GM18873 (cell line): Measurements from ENCODE around the gene GGCX.
"Not testable (repeated sequence)": the region's sequence is repeated elsewhere in the genome, so short reads cannot be mapped to it uniquely, and the experiment has no call there.

Experiments
- ATAC-seq: cut with Tn5 transposase; IDR thresholded peaks from one replicate; pipeline ENCODE4 v1.9.1; 2021; ENCODE audit warnings: mild to moderate bottlenecking, moderate library complexity, moderate number of reproducible peaks; ENCODE audit not compliant: unreplicated experiment, low FRiP score

The GGCX gene

DNA sequence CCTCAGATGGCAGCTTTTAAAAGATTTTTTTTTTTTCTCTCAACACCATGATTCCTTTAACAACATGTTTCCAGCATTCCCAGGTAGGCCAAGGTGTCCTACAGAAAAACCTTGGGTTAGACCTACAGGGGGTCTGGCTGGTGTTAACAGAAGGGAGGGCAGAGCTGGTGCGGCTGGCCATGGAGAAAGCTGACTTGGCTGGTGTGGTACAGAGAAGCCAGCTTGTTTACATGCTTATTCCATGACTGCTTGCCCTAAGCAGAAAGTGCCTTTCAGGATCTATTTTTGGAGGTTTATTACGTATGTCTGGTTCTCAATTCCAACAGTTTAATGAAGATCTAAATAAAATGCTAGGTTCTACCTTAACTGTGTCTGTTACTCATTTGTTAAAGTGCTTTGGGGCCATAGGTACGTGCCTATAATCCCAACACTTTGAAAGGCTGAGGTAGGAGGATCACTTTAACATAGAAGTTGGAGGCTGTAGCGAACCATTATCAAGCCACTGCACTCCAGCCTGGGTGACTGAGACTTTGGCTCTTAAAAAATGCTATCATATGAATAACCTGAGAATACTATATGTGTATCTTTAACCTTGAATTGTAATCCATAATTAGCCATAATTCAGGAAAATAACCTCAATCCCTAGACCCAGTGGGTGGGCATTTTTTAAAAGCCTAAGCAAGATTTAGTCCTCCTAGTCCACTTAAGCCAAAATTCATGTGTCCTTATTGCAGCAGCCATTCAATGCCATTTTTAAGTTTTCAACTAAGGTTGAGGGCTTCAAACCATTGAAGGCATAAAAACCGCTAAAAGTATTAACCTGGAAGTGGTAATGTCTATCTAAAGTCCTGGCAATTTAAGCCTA is 16.1 kb downstream of the GGCX start:
- not testable (repeated sequence) for ATAC-seq

DNA sequence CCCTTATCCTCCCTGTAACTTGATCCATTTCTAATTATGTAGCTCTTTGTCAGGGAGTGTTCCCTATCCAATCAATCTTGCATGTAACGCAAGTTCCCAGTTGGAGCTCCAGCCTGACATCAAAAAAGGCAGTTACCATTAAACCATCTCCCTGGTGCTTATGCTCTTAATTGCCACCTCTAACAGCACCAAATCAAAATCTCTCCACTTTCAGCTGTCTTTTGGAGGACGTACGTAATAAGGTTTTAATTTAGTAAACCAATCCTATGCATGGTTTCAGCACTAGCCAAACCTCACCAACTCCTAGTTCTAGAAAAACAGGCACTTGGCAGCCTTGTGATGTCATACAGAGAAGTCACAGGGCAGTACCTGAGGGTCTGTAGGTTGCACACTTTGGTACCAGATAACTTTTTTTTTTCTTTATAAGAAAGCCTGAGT is 17.0 kb downstream of the GGCX start:
- not testable (repeated sequence) for ATAC-seq

DNA sequence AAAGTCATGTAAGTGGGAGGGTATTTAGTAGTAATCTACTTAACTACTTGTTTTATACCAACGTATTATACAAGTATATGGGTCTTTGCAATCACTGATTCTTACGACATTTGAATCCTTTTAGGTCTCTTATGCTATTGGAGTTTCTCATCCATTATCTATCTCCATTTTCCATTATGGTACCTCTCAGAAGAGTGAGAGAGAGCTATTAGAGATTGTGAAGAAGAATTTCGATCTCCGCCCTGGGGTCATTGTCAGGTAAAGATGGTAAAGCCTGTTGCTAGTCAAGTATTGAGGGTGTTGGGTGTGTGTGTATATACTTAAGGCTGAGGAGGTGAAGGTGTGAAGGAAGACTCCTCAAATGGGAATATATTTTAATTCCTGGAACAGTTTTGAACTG is 18.5 kb downstream of the GGCX start:
- ATAC-seq, result no peak

DNA sequence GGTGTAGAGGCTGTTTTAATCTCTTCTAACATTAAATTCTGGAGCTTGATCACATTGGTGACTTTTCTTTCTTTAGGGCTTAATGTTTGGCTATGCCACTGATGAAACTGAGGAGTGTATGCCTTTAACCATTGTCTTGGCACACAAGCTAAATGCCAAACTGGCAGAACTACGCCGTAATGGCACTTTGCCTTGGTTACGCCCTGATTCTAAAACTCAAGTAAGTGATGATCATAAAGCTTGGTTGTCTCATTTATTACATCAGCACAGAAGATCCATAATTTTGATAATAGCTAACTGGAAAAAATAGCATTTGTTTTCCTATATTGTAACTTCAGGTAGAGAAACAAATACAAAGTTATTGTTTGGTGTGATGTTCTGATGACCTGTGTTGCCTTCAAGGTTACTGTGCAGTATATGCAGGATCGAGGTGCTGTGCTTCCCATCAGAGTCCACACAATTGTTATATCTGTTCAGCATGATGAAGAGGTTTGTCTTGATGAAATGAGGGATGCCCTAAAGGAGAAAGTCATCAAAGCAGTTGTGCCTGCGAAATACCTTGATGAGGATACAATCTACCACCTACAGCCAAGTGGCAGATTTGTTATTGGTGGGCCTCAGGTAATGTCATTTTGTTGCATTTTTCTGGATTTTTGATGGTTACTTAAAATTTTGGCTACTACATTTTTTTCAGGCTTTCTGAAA is 19.4 kb downstream of the GGCX start:
- no peak for ATAC-seq

DNA sequence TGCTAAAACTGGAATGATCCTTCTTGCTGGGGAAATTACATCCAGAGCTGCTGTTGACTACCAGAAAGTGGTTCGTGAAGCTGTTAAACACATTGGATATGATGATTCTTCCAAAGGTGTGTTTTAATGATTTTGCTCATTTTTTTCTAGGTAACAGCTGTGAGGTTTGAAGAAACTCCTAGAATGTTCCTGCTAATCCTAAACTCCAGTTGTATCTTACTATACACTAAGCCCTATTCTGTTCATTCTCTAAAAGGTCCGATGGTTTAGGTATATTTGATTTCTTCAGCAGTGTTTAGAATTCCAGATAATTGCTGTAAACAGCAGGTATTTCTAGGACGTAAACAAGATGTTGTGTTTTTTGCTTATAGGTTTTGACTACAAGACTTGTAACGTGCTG is 20.0 kb downstream of the GGCX start:
- ATAC-seq, result no peak

DNA sequence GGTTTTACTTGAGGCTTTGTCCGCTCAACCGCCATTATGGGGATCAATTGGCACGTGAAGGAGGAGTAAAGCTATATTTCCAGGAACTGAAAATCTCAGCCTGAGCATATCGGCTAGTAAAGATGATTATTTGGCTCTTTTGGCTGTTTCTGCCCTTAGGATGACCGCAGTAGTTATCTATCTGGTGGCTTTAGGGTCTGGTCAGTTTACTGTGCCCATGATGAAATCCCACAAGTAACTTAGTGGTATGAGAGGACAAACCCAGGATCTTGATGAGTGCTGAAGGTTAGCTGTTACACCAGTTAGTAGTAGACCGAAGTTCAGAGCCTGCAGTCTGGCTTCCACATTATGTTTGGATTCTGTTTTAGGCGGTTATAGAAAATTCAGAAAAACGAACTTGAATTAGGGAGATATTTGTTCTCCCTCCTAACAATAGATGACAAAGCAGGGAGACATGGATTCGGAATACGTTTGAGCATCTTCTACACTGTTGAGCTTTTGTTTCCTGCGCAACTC is 21.1 kb downstream of the GGCX start:
- no peak for ATAC-seq

DNA sequence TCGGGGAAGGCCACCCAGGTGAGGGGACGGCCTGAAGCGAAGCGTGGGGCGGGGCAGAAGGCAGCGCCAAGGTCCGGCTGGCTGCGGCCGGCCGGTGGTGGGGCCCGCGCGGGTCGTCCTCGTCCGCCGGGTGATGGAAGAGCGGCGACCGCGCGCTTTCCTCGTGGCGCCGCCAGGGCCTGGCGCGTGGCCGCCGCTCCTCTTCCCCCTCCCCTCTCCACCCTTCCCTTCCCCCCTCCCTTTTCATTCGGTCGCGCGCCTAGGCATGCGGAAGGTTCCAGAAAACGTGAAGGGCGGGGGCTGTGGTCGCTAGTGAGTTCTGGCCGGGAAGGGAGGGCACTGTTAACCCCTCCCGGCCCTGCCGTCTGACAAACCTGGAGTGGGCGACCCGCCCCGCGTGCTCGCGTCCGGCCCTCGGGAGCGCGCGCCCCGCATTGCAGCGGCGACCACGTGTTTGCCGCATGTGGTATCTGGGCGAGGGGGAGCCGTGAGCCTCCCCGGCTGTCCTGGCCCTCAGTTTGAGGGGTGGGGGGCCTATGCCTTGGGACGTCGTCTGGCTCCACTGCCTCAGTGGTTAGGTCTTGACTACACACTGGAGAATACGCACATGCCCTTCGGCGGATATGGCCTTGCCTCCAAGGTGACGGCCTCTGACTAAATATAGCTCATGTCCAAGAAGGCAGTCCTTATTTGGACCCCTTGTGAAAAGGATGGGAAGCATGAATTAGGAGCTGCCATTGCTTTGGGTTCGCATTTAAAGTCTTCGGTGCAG is 21.7 kb downstream of the GGCX start:
- peak; percentile 20 for ATAC-seq

DNA sequence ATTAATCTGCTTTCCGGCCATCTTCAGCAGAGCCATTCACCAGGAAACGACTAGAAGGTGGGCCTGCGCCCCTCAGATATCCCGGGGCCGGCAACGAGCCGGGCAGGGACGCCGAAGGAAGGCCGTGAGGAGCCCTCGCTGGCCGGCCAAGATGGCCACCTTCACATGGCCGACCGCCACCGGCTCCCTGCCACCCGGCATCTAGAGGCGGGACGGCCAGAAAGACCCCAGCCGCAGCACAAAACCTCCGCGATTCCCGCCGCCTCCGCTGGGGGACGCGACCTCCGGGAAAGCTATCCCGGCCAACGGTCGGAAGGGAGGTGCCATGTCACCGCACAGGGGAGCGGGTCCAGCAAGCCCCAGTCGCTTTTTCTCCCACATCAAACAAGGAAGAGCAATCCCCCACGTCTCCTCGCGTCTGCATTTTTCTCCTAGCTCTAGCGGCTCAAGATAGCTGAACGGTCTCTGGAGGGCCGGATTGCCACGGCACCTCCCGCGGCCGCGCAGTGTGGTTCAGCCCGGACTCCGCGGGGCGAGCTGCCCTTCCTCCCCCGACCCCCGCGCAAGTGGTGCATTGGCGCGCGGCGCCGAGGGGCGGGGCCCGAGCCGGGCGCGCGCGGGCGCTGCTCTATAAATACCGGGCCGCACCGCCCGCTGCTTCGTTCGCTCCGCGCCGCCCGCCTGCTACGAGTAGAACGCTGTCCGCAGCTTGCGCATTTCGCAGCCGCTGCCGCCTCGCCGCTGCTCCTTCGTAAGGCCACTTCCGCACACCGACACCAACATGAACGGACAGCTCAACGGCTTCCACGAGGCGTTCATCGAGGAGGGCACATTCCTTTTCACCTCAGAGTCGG is 22.6 kb downstream of the GGCX start, which contains the start of gene MAT2A:
MAT2A (plus strand) TSS at position 662 of the 854 bp plus-strand sequence; CDS start at position 782, 120 bp downstream.
- ATAC-seq, result peak; percentile 54

DNA sequence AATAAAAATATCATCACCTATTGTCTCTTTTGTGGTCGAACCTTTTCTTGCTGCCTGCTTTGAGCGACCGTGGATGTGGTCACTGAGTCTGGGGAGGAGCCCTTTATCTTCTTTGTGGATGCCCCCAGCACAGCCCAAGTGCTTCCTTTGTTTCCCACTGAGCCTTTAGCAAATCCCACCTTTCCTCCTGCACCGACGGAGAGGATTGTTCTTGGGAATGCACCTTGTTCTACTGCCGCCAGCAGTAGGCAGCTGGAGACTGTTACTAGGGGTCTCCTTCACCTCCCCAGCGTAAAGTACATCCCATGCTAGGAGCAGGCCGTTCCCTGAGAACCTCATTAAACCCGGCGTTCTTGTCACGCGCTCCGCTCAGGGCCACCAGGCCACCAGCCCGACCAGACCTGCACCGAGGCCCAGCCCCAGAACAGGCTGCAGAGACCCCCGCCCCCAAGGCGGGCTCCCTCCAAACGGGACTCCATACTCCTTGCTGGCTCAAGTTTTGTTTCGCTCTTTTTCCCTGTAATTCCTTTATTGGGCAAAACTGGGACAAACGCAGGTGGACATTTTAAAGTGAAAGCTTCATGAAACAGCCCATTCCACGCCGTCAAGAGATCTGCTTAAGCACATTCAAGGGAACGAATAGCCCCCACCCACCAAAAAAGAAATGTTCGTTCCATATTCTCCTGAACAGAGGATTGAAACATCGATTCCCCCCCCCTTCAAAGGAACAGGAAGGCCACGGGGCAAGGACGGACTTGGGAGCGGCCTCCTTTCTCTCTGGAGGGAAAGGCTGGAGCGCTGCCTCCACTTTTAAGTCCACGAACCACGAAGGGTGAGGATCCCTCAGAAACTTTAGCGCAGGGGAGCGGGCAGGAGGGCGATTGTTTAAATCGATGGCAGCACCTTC is 23.4 kb downstream of the GGCX start:
- no peak for ATAC-seq

DNA sequence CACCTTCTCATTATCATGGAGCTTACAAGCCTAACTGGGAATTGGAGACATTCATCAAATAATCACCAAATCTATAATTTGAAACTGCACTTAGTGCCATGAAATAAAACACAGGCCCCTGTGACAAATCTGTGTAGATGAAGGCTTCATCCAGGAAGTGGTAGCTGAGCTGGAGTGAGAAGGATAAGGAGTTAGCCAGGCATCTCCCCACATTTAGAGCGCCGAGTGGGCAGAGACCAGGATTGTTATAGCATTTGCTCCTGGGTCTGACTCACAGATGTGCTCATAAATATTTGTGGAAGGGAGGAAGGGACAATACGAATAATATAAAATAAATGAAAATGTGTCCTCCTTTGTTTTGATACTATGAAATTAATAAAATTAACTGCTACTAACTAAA is 24.8 kb downstream of the GGCX start:
- ATAC-seq, result no peak

DNA sequence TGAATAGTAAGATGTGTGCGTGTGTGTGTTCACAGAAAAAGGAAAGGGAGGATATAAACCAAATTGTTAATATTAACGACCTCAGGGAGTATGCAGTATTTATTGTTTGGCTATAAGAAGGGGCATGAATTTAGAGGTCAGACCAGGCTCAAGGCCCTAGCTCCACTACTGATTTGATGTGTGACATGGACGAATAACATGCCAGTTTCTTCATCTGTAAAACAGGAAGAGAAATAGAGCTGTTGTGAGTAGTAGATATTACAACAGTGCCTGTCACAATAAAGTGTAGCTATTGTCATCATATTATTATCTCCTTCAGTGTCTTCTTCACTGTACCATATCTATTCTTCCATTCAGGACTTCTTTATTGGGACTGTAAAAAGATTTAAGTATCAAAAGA is 26.4 kb downstream of the GGCX start:
- no peak for ATAC-seq

DNA sequence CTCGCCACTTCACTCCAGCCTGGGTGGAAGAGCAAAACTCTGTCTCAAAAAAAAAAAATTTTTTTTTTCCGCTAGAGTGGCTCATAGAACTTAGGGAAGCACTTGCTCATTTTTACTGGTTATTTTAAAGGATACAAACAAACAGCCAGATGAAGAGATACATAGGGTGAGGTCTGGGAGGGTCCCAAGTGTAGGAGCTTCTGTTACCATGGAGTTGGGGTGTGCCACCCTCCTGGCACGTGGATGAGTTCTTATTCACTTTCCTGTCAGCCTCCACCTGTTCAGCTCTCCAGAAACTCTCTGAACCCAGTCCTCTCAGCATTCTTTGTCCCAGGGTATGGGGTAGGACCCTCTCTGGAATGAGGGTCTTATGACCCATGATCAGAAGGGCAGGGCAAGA is 27.2 kb downstream of the GGCX start:
- no peak for ATAC-seq

DNA sequence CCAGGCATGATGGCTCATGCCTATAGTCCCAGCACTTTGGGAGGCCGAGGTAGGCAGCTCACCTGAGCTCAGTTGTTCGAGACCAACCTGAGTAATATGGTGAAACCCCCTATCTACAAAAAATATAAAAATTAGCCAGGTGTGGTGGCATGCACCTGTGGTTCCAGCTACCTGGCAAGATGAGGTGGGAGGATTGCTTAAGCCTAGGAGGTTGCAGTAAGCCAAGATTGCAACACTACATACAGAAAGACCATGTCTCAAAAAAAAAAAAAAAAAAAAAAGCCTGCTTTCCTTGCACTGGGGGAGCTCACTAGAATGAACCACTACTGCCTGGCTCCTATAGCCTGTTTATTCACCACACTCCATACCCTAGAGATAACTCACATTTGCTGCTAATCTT is 29.7 kb downstream of the GGCX start:
- ATAC-seq, result no peak

DNA sequence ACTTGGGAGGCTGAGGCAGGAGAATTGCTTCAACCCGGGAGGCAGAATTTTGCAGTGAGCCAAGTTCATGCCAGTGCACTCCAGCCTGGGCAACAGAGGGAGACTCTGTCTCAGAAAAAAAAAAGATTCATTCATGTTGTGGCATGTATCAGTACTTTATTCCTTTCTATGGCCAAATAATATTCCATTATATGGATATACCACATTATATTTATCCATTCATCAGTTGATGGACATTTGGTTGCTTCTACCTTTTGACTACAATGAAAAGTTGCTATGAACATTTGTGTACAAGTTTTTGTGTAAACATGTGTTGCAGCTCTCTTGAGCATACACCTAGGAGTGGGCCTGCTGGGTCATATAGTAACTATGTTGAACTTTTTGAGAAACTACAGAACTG is 31.5 kb downstream of the GGCX start:
- ATAC-seq, result no peak

DNA sequence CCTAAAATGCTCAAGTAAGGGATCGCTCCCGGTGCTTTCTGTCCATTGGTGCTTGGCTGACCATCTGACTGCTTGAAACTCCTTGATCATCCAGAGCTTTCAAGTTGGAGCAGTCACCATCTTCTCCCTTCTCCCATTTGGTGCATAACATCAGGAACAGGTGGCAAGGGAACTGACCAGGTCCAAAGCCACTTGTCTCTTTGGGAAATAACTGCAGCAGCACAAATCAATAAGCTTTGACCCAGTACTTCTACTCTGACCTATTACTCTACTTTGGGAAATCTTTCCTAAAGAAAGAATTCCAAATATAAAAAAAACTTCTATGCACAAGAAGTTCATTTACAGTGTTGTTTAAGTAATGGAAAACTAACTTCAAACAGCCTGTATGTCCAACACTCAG is 32.9 kb downstream of the GGCX start:
- ATAC-seq, result no peak

DNA sequence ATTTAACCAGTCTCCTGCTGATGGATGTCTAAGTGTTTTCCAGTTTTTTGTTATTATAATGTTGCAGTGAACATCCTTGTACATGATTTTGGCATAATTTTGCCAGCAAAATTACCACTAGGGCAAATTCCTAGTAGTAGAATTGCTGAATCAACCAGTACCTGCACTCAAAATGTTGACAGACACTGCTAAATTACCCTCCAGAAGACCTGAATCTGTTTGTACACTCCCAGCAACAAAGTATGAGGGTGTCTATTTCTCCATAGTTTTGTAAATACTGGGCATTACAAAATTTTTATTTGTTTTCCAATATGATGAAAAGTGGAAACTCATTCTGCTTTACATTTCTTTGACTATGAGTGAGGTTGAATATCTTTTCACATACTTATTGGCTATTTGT is 33.5 kb downstream of the GGCX start:
- no peak for ATAC-seq

DNA sequence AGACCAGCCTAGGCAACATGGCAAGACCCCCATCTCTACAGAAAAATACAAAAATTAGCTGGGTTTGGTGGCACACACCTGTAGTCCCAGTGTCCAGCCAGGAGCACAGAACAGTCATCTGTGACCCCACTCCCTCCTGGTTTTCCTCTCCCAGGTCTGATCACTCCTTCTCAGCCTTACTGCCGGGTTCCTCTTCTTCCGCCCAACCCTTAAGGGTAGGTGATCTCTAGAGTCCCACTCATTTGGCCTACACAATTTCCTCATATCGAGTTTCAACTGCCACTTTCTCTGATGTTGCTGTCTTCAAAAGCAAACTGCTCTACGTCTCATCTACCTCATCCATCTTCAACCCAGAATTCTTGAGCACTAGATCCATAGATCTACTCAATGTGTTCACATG is 35.7 kb downstream of the GGCX start:
- ATAC-seq, result no peak

DNA sequence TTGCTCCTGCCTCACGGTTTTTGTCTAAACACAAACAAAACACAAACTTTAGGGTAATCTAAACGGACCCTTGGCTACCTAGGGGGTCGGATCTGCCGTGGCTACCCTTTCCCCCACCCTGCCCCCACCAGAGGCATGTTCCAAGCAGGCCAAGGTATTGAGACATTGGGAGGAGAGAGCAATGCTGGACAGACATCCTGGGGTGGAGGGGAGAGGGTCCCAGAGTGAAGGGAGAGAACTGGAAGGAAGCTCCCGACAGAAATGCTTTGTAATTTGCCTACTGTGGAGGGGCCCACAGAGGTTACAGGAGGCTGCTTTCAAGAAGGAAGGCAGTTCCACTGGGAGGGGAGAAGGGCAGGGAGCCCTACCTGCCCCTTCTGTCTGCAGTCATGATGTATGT is 36.3 kb downstream of the GGCX start:
- ATAC-seq, result no peak

DNA sequence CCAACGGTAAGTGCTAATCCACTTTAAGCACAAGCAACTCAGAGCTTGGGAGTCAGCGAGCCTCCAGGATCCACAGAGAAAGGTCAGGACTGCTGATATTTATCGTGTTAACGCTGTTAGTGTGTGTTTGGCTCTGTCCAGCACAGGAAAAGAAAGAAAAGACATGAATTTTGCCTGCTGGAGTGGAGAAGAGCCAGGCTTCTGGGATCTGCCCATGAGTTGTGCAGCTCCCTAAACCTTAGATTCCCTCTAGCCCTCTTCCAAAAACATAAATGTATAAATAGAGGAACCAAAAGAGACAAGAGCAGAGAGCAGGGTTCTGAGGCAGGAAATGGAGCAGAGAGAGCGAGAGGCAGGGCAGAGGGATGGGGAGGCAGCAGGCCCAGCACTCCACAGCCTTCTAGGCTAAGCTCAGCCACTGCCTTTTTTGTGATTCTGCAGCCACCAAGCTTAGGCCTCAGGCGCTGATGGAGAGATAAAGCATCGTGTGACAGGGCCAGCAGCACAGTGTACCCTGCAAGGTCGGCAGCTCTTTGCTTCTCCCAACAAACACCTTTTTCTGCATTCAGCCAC is 36.9 kb downstream of the GGCX start:
- no peak for ATAC-seq
